Aorta (tissue), 5 donors: ENCODE results near the gene FEM1A. TPM values are rescaled to one million over a fixed set of nuclear protein-coding genes. Genes with fewer than 3 reads are reported as not detected.
"Not testable (repeated sequence)": the region's sequence is repeated elsewhere in the genome, so short reads cannot be mapped to it uniquely, and the experiment has no call there.

Experiments
- ATAC-seq: fragments of 200-7000 bp; cut with Tn5 transposase; one replicate; pipeline ENCODE4 v1.9.1; 2022; ENCODE audit warnings: moderate library complexity; ENCODE audit not compliant: low FRiP score
- DNase-seq, 2 donors: peaks; one replicate each; pipeline ENCODE4 v3.0.0-alpha.2; 2020
- H3K27ac ChIP-seq, 2 donors: one replicate each; pipeline ENCODE4 v1.5.1; 2013; ENCODE audit warnings: low read length in 2 of 2, mild to moderate bottlenecking in 2 of 2, moderate library complexity in 2 of 2, control low read depth in 1 of 2, inconsistent platforms in 1 of 2, low read depth in 1 of 2
- H3K27me3 ChIP-seq, 2 donors: one replicate each; pipeline ENCODE4 v1.6.1; 2013; ENCODE audit warnings: control low read depth in 1 of 2, low read length in 1 of 2, mild to moderate bottlenecking in 1 of 2, moderate library complexity in 1 of 2; ENCODE audit not compliant: insufficient read depth in 2 of 2, control insufficient read depth in 1 of 2
- H3K36me3 ChIP-seq, 2 donors: one replicate each; pipeline ENCODE4 v1.6.1; 2013; ENCODE audit warnings: control low read depth in 1 of 2, low read length in 1 of 2, mild to moderate bottlenecking in 1 of 2; ENCODE audit not compliant: insufficient read depth in 2 of 2, control insufficient read depth in 1 of 2
- H3K4me1 ChIP-seq, 2 donors: one replicate each; pipeline ENCODE4 v1.6.1; 2013; ENCODE audit warnings: low read length in 2 of 2, control low read depth in 1 of 2, mild to moderate bottlenecking in 1 of 2, moderate library complexity in 1 of 2; ENCODE audit not compliant: insufficient read depth in 2 of 2, control insufficient read depth in 1 of 2
- H3K4me3 ChIP-seq, 2 donors: one replicate each; pipeline ENCODE4 v1.5.1; 2013; ENCODE audit warnings: low read length in 2 of 2, control low read depth in 1 of 2, mild to moderate bottlenecking in 1 of 2
- H3K9me3 ChIP-seq: one replicate; pipeline ENCODE4 v1.6.1; 2013; ENCODE audit warnings: mild to moderate bottlenecking, low read length; ENCODE audit not compliant: control insufficient read depth
- WGBS, 2 donors: extraction: QIAGEN DNeasy Blood & Tissue Kit; methylation state at CpG; one replicate each; pipeline ENCODE4 v1.1.7; 2013; 5-methylcytosine and 5-hydroxymethylcytosine counted together
- intact Hi-C, 2 donors: fragments of 100-400 bp; cut with DNase I; formaldehyde crosslinking; loops; one replicate each; pipeline versions ENCODE4 v1.14.2 to v1.15.0; 2022
- polyA plus RNA-seq, 2 donors: library from polyadenylated mRNA; stranded (reverse); fragments of 200-250 nt; gene quantifications; one replicate each; pipeline ENCODE4 v1.2.3, GENCODE V29; 2013
- total RNA-seq, 2 donors: library from RNA; stranded (reverse); fragmentation: NEBNext Ultra II Directional; extraction: Animal tissue kit (Norgen Biotek cat#: 25700); gene quantifications; one replicate each; pipeline ENCODE4 v1.2.1, GENCODE V29; 2021
- donor health status: healthy with polysubstance abuse.
- donor health status: Bipolar disorder and iron deficiency.
- donor health status: DM: no; HTN: no; CAD: no.
- donor health status: DM: no; HTN: no; CAD: no.
- donor health status: DM: yes; HTN: yes; CAD: no.

The FEM1A gene
- total and polyA plus RNA-seq, 4 donors: 2.6 to 9.0 (median 5.0) TPM

DNA sequence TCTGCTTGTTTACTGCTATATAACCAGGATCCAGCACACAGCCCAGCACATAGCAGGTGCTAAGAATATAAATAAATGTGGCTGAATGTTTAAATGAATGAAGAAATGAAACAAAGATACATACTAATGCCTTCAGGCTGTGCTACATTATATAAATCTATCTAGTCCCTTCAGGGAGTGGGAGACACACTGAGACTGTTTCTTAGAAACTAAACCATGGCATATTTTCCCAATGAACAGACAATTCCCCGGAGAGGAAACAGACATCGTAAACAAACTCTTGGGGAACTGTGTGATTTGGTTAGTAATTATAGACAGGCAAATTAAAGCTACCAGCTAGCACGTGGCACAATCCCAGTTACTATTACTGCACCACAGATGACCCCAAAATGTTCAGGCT lies 9.7 kb upstream of the FEM1A start:
- Histone ChIP-seq H3K9me3 (peaks cover 6% of the 10 kb centered on the region), H3K36me3 (no peaks in the 10 kb centered on the region), H3K4me1 (no peaks in the 10 kb centered on the region), H3K27ac (no peak overlapping the region), H3K27me3 (peaks cover 0 to 6% of the 10 kb centered on the region in 2 donors), H3K4me3 (no peak overlapping the region)
- WGBS, 2 donors: 63 to 71% methylated on average over 3 of the region's 3 CpGs
- intact Hi-C loops: no loop called here
- no peak for DNase-seq
- ATAC-seq: no peak

- WGBS, 2 donors: 82 to 91% methylated on average over 5 to 6 of the region's 6 CpGs
- intact Hi-C loops: not testable (repeated sequence)
Observed at GRCh38 chr19:4786412-4787016, 5.0 kb upstream of the FEM1A start.

DNA sequence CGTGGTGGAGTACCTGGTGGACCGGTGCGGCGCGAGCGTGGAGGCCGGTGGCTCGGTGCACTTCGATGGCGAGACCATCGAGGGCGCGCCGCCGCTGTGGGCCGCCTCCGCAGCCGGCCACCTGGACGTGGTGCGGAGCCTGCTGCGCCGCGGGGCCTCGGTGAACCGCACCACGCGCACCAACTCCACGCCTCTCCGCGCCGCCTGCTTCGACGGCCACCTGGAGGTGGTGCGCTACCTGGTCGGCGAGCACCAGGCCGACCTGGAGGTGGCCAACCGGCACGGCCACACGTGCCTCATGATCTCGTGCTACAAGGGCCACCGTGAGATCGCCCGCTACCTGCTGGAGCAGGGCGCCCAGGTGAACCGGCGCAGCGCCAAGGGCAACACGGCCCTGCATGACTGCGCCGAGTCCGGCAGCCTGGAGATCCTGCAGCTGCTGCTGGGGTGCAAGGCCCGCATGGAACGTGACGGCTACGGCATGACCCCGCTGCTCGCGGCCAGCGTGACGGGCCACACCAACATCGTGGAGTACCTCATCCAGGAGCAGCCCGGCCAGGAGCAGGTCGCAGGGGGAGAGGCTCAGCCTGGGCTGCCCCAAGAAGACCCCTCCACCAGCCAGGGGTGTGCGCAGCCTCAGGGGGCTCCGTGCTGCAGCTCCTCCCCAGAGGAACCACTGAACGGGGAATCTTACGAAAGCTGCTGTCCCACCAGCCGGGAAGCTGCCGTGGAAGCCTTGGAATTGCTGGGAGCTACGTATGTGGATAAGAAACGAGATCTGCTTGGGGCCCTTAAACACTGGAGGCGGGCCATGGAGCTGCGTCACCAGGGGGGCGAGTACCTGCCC lies 708 bp downstream of the FEM1A start:
- intact Hi-C loops, H3K4me1 ChIP-seq, H3K9me3 ChIP-seq, ATAC-seq, H3K27me3 ChIP-seq, H3K36me3 ChIP-seq: not testable (repeated sequence)
- 9 to 14% methylated on average over 47 to 75 of the region's 75 CpGs for WGBS, 2 donors
- peak in 1 of 2 donors; percentile 52 for DNase-seq
- Histone ChIP-seq H3K27ac (peak overlapping the region in 1 of 2 donors; percentile 54), H3K4me3 (peak overlapping the region; percentile 30 to 69)

More at GRCh38 chr19:4786412-4787016, 5.0 kb upstream of the FEM1A start:
- H3K27ac ChIP-seq, H3K9me3 ChIP-seq, H3K27me3 ChIP-seq, H3K4me3 ChIP-seq, DNase-seq, H3K4me1 ChIP-seq, H3K36me3 ChIP-seq, ATAC-seq: not testable (repeated sequence)

DNA sequence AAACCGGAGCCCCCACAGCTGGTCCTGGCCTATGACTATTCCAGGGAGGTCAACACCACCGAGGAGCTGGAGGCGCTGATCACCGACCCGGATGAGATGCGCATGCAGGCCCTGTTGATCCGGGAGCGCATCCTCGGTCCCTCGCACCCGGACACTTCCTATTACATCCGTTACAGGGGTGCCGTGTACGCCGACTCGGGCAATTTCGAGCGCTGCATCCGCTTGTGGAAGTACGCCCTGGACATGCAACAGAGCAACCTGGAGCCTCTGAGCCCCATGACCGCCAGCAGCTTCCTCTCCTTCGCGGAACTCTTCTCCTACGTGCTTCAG lies 1.3 kb downstream of the FEM1A start:
- ATAC-seq, H3K27ac ChIP-seq, H3K36me3 ChIP-seq, H3K27me3 ChIP-seq, intact Hi-C loops, H3K9me3 ChIP-seq, H3K4me1 ChIP-seq, H3K4me3 ChIP-seq: not testable (repeated sequence)
- peak in 1 of 2 donors; percentile 62 for DNase-seq
- 89 to 91% methylated on average over 23 to 24 of the region's 24 CpGs for WGBS, 2 donors

GRCh38 chr19:4793278-4793677 lies 1.7 kb downstream of the FEM1A start:
- ATAC-seq, H3K4me3 ChIP-seq, H3K9me3 ChIP-seq, H3K27ac ChIP-seq, H3K4me1 ChIP-seq, DNase-seq, intact Hi-C loops, H3K36me3 ChIP-seq, H3K27me3 ChIP-seq: not testable (repeated sequence)
- 90 to 92% methylated on average over 19 of the region's 19 CpGs for WGBS, 2 donors

DNA sequence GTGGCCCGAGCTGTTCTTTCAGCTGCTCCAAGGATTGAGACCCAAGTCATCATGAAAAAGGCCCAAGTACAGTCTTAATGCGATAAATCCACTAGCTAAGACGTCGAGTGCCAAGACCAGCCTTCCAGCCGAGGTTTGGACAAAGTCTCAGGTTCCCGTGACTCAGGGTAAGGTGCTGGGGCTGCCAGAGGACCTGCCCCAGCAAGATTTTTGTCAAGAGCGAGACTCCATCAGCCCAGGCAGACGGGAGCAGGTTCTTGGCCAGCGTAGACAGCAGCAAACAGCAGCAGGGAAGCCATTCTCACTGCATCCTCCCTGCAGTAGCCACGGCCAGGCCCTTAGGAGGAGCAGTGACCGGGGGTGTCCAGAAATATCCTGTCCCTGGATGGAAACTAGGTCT lies 3.4 kb downstream of the FEM1A start:
- Histone ChIP-seq H3K27me3 (no peaks in the 10 kb centered on the region), H3K4me3 (no peak overlapping the region), H3K9me3 (no peaks in the 10 kb centered on the region), H3K27ac (no peak overlapping the region), H3K36me3 (no peaks in the 10 kb centered on the region), H3K4me1 (no peaks in the 10 kb centered on the region)
- ATAC-seq (no peak), DNase-seq (no peak)
- intact Hi-C loops: no loop called here
- 81 to 83% methylated on average over 11 of the region's 11 CpGs for WGBS, 2 donors

- Histone ChIP-seq H3K36me3 (no peaks in the 10 kb centered on the region), H3K4me3 (no peak overlapping the region), H3K9me3 (no peaks in the 10 kb centered on the region), H3K27me3 (no peaks in the 10 kb centered on the region), H3K27ac (no peak overlapping the region), H3K4me1 (no peaks in the 10 kb centered on the region)
- intact Hi-C loops: no loop called here
- DNase-seq: no peak
- no peak for ATAC-seq
- 84 to 86% methylated on average over 9 of the region's 9 CpGs for whole genome bisulfite sequencing, 2 donors
Observed at GRCh38 chr19:4795400-4795799, 3.9 kb downstream of the FEM1A start.

- Histone ChIP-seq H3K4me3 (no peak overlapping the region), H3K36me3 (no peaks in the 10 kb centered on the region), H3K4me1 (no peaks in the 10 kb centered on the region), H3K27ac (no peak overlapping the region), H3K27me3 (no peaks in the 10 kb centered on the region), H3K9me3 (no peaks in the 10 kb centered on the region)
- WGBS, 2 donors: 71 to 80% methylated on average over 23 of the region's 23 CpGs
- ATAC-seq (no peak), DNase-seq (no peak)
- intact Hi-C loops: no loop called here
Observed at GRCh38 chr19:4800591-4801081, 9.1 kb downstream of the FEM1A start.
